ENCODE data around the gene LIMA1. TPM values are rescaled to one million over a fixed set of nuclear protein-coding genes. Genes with fewer than 3 reads are reported as not detected.

The LIMA1 gene
- total RNA-seq, 2 experiments from 2014 or later = 6.2 to 20.4 TPM

GRCh38 chr12:50252977-50253602 lies 30.2 kb downstream of the LIMA1 start:
- Histone ChIP-seq H4K20me1 (ENCODE audit: insufficient read depth, low read length) (no peaks in the 10 kb centered on the region), H3K4me1 (ENCODE audit: insufficient read depth, low read length, poor library complexity, severe bottlenecking) (peaks cover 16% of the 10 kb centered on the region), H3K4me2 (ENCODE audit: low read length) (no peak overlapping the region), H3K79me2 (ENCODE audit: insufficient read depth, low read depth, low read length) (no peaks in the 10 kb centered on the region), H3K36me3 (ENCODE audit: insufficient read depth, low read length) (no peaks in the 10 kb centered on the region), H3K9me2 (ENCODE audit: insufficient read depth, low read length) (no peaks in the 10 kb centered on the region), H3K9me3 (ENCODE audit: low read length) (no peaks in the 10 kb centered on the region), H3K4me3 (ENCODE audit: low read depth, low read length, poor library complexity, severe bottlenecking) (no peak overlapping the region), H3K27ac (ENCODE audit: low read depth, low read length, poor library complexity, severe bottlenecking) (no peak overlapping the region), H2AFZ (ENCODE audit: low read length) (no peak overlapping the region)
- no TSS peak for BruUV-seq (replicated peaks)
- no peak for DNase-seq (ENCODE audit: low spot score)
- intact Hi-C loops (cut with micrococcal nuclease; ENCODE audit: unreplicated experiment) = no loop called here
- CTCF ChIA-PET (ENCODE audit: unreplicated experiment) = interaction anchor here (1.4 kb wide), 1 partner anchor 32 kb away, joined by 5 read pairs; no protein-coding TSS in a partner anchor
- POLR2A ChIA-PET = interaction anchor here (0.7 to 1.6 kb wide), 4 partner anchors 10 to 143 kb away, joined by 3 to 5 read pairs (median 4); no protein-coding TSS in a partner anchor
- TF ChIP-seq EZH2phosphoT487 (IDR thresholded peaks at IDR 0.05; ENCODE audit: borderline replicate concordance, low read depth, low read length) = no peak
- TF ChIP-seq CTCF (conservative IDR thresholded peaks at IDR 0.05; ENCODE audit: low read length) = no peak

- ChIA-PET CTCF (ENCODE audit: unreplicated experiment) (no interaction called here), POLR2A (interaction anchor here (0.7 kb wide), 1 partner anchor 102 kb away, joined by 7 read pairs; no protein-coding TSS in a partner anchor)
- Histone ChIP-seq H3K79me2 (ENCODE audit: insufficient read depth, low read depth, low read length) (no peaks in the 10 kb centered on the region), H4K20me1 (ENCODE audit: insufficient read depth, low read length) (no peaks in the 10 kb centered on the region), H2AFZ (ENCODE audit: low read length) (no peak overlapping the region), H3K36me3 (ENCODE audit: insufficient read depth, low read length) (no peaks in the 10 kb centered on the region), H3K9me2 (ENCODE audit: insufficient read depth, low read length) (no peaks in the 10 kb centered on the region), H3K4me1 (ENCODE audit: insufficient read depth, low read length, poor library complexity, severe bottlenecking) (peaks cover 5% of the 10 kb centered on the region), H3K4me2 (ENCODE audit: low read length) (no peak overlapping the region), H3K4me3 (ENCODE audit: low read depth, low read length, poor library complexity, severe bottlenecking) (no peak overlapping the region), H3K9me3 (ENCODE audit: low read length) (no peaks in the 10 kb centered on the region), H3K27ac (ENCODE audit: low read depth, low read length, poor library complexity, severe bottlenecking) (no peak overlapping the region)
- intact Hi-C loops (cut with micrococcal nuclease; ENCODE audit: unreplicated experiment) = no loop called here
- no peak for DNase-seq (ENCODE audit: low spot score)
- BruUV-seq (replicated peaks) = no TSS peak
- no peak for TF ChIP-seq CTCF (conservative IDR thresholded peaks at IDR 0.05; ENCODE audit: low read length)
- no peak for TF ChIP-seq EZH2phosphoT487 (IDR thresholded peaks at IDR 0.05; ENCODE audit: borderline replicate concordance, low read depth, low read length)
These were observed 31.6 kb downstream of the LIMA1 start for GRCh38 chr12:50251619-50252252.
